IMR-90 (cell line): ENCODE data around the gene FGR.

Experiments used
- MAZ ChIP-seq: IDR thresholded peaks from 2 replicates; pipeline ENCODE4 v1.6.1; 2012; ENCODE audit warnings: low read depth, mild to moderate bottlenecking, low read length, improper control_type of control experiment, moderate library complexity, borderline replicate concordance
- POLR2A ChIP-seq: IDR thresholded peaks from 2 replicates; pipeline ENCODE4 v1.6.1; 2012; ENCODE audit warnings: mild to moderate bottlenecking, low read depth, low read length

DNA sequence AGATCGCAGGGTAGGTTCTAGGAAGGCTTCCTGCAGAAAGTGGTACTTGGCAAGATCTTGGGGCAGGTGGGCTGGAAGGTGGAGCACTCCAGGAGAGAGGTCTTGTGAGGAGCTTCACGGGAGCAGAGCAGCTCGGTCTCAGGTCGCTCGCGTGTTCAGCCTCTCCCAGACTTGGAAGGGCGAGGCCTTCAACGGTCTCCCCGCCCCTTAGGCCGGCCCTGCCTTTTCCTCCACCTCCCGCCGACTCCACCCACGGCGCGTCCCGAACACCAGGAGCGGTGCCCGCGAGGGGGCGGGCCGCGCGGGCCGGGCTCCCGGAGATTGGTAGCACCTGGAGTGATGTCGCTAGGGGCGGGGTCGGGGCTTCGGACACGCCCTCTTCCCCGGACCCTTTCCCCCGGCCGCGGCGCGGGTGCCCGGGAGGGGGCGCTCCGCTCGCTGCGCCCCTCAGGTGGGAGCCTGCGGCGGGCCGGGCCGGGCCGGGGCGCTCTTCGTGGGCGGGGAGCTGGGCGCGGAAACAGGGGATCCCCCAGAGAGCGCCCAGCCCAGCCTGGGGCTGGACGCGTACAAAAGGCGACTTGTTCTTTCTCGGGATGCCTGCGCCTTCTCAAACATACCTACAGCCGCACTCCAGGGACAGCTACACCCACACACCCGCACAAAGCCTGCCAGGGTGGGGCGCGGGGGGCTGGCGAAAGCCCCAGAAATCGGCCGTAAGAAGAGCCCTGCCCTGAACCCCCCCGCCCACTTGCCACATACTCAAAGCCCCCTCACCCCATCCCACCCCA, 66.5 kb downstream of the FGR start:
- peak; percentile 39; the same call in 1 of the 2 replicates for TF ChIP-seq MAZ
- TF ChIP-seq POLR2A = no peak
